Tibial nerve (tissue), 3 donors: ENCODE data around the gene NKX1-2.

Experiments used
- POLR2A ChIP-seq, 2 donors: fragments of 450-650 bp; IDR thresholded peaks; one replicate each; pipeline ENCODE4 v1.6.1; 2017; ENCODE audit warnings: antibody characterized with exemption in 2 of 2, mild to moderate bottlenecking in 2 of 2, moderate library complexity in 2 of 2
- TF ChIP-seq, protein P1 (sequence below), 5 experiments: fragments of 200-600 bp in 3 of 5; fragments of 450-650 bp in 2 of 5; sonication (generic) in 3 of 5; IDR thresholded peaks; one replicate each; pipeline ENCODE4 v1.5.1; 2016 to 2019; ENCODE audit warnings: antibody characterized with exemption in 5 of 5, mild to moderate bottlenecking in 3 of 5, moderate library complexity in 2 of 5

DNA sequence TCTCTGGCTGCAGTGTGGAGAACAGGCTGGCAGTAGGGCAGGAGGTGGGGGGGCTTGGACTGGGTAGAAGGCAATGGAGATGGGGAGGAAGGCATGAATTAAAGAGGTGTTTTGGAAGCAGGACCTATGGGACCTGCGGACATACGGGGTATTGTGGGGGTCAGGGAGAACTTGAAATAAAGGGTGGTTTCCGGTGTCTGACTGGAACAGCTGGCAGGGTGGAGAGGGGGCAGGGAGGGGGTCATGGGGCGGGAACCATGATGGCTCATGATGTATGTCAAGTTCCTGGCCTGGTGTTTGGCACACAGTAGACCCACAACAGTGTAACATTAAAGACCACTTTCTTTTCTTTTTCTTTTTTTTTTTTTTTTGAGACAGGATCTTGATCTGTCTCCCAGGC lies 17.3 kb upstream of the NKX1-2 start:
- TF ChIP-seq POLR2A (IDR thresholded peaks at IDR 0.05), result no peak
- TF ChIP-seq, protein P1, sequence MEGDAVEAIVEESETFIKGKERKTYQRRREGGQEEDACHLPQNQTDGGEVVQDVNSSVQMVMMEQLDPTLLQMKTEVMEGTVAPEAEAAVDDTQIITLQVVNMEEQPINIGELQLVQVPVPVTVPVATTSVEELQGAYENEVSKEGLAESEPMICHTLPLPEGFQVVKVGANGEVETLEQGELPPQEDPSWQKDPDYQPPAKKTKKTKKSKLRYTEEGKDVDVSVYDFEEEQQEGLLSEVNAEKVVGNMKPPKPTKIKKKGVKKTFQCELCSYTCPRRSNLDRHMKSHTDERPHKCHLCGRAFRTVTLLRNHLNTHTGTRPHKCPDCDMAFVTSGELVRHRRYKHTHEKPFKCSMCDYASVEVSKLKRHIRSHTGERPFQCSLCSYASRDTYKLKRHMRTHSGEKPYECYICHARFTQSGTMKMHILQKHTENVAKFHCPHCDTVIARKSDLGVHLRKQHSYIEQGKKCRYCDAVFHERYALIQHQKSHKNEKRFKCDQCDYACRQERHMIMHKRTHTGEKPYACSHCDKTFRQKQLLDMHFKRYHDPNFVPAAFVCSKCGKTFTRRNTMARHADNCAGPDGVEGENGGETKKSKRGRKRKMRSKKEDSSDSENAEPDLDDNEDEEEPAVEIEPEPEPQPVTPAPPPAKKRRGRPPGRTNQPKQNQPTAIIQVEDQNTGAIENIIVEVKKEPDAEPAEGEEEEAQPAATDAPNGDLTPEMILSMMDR (IDR thresholded peaks at IDR 0.05), result no peak
